ENCODE data around the gene CUX1.

DNA sequence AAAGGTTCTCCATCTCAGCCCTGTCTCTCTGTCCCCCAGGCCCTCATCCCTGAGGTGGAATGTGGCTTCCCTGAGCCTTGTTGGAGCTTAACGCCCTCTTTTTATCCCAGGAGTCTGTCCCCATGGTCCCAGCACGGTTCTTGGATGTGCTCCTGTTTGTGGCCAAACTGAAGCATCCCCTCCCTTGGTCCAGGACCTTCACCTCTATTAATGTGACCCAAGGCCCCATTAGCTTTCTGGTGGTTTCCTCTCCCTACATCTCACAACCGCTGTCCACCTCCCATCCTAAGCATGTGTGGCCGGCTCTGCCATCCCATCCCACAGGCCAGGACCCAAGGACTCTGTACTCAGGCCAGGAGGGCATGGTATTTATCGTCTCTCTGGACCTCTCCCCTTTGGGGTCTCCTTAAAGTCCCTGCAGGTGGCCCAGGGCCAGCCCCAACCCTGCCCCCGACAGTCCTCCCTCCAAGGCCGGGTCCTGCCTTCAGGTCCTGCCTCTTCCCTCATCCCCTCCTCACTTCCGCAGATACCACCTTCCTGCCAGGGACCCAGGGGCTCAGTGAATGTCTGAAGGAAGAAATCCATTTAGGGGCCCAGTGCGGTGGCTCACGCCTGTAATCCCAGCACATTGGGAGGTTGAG is 453.9 kb downstream of the CUX1 start:
- TF ChIP-seq POLR2A (IDR thresholded peaks at IDR 0.05; ENCODE audit: low read depth, low read length) (no peak), POLR2AphosphoS5 (IDR thresholded peaks at IDR 0.05; ENCODE audit: low read depth, low read length) (no peak), TAF1 (IDR thresholded peaks at IDR 0.05; ENCODE audit: borderline replicate concordance, low read depth, low read length) (no peak)

All from GM12892 (cell line).